LNCAP (cell line): ENCODE results near the gene SPRY2.

Experiments
- CTCF ChIP-seq: fragments of 450-650 bp; IDR thresholded peaks from 2 replicates; pipeline ENCODE4 v1.5.1; 2017; ENCODE audit warnings: mild to moderate bottlenecking

The SPRY2 gene

GRCh38 chr13:80362481-80362880, 21.6 kb upstream of the SPRY2 start:
- no peak for TF ChIP-seq CTCF

- no peak for TF ChIP-seq CTCF
These were observed 21.0 kb upstream of the SPRY2 start for GRCh38 chr13:80361883-80362327.

GRCh38 chr13:80361298-80361697, 20.4 kb upstream of the SPRY2 start:
- TF ChIP-seq CTCF, result no peak

- no peak for TF ChIP-seq CTCF
These were observed 19.5 kb upstream of the SPRY2 start for GRCh38 chr13:80360453-80360800.

- TF ChIP-seq CTCF, result no peak
These were observed 19.0 kb upstream of the SPRY2 start for GRCh38 chr13:80359778-80360452.

GRCh38 chr13:80359414-80359777, 18.5 kb upstream of the SPRY2 start:
- no peak for TF ChIP-seq CTCF

- no peak for TF ChIP-seq CTCF
These were observed 7.8 kb upstream of the SPRY2 start for GRCh38 chr13:80348750-80349149.

- no peak for TF ChIP-seq CTCF
These were observed 7.4 kb upstream of the SPRY2 start for GRCh38 chr13:80348314-80348713.
